ENCODE data around the gene CCDC86.

DNA sequence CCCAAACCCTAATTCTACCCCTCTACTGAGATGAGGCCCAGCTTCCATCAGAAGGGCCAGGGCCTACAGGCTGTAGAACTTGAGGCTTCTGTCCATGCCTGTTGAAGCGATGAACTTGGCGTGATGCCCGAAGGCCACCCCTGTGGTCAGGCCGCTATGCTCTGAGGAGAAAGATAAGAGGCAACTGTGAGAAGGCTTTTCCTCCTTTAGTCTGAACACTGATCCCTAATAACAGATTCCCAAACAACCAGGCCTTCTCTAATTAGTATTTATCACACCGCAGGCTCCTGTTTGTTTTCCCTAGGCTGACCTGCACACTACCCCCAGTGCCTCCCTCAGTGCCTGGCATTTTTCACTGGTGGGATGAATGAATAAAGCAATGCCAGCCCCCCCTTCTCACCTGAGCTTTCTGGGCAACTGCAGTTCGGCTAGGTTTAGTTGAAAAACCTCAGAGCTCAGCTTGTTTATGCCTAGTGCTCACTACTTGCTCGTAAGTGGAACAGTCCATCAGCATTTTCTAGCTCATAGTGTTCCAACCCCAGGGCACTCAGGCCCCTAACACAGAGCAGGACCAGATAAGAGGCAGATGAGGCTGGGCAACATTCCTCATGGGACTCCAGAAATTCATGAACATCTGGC, 49.3 kb downstream of the CCDC86 start:
- TF ChIP-seq PRRX2 (CRISPR knock-in tag; IDR thresholded peaks at IDR 0.05) (no peak), JUN (CRISPR knock-in tag; IDR thresholded peaks at IDR 0.05) (no peak), ZNF396 (CRISPR knock-in tag; IDR thresholded peaks at IDR 0.05; ENCODE audit: borderline replicate concordance) (no peak), SP1 (CRISPR knock-in tag; conservative IDR thresholded peaks at IDR 0.05) (no peak), ELF4 (CRISPR knock-in tag; IDR thresholded peaks at IDR 0.05; ENCODE audit: low read depth) (no peak), NFATC4 (CRISPR knock-in tag; IDR thresholded peaks at IDR 0.05) (no peak), ZNF138 (CRISPR knock-in tag; conservative IDR thresholded peaks at IDR 0.05) (no peak), TP53 (CRISPR knock-in tag; IDR thresholded peaks at IDR 0.05) (no peak), ZNF317 (CRISPR knock-in tag; IDR thresholded peaks at IDR 0.05; ENCODE audit: borderline replicate concordance, low read depth) (no peak)
- TF ChIP-seq, protein P1, sequence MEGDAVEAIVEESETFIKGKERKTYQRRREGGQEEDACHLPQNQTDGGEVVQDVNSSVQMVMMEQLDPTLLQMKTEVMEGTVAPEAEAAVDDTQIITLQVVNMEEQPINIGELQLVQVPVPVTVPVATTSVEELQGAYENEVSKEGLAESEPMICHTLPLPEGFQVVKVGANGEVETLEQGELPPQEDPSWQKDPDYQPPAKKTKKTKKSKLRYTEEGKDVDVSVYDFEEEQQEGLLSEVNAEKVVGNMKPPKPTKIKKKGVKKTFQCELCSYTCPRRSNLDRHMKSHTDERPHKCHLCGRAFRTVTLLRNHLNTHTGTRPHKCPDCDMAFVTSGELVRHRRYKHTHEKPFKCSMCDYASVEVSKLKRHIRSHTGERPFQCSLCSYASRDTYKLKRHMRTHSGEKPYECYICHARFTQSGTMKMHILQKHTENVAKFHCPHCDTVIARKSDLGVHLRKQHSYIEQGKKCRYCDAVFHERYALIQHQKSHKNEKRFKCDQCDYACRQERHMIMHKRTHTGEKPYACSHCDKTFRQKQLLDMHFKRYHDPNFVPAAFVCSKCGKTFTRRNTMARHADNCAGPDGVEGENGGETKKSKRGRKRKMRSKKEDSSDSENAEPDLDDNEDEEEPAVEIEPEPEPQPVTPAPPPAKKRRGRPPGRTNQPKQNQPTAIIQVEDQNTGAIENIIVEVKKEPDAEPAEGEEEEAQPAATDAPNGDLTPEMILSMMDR (IDR thresholded peaks at IDR 0.05), result no peak
- TF ChIP-seq, protein P2, sequence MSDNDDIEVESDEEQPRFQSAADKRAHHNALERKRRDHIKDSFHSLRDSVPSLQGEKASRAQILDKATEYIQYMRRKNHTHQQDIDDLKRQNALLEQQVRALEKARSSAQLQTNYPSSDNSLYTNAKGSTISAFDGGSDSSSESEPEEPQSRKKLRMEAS (CRISPR knock-in tag; IDR thresholded peaks at IDR 0.05), result no peak
- TF ChIP-seq, protein P3, sequence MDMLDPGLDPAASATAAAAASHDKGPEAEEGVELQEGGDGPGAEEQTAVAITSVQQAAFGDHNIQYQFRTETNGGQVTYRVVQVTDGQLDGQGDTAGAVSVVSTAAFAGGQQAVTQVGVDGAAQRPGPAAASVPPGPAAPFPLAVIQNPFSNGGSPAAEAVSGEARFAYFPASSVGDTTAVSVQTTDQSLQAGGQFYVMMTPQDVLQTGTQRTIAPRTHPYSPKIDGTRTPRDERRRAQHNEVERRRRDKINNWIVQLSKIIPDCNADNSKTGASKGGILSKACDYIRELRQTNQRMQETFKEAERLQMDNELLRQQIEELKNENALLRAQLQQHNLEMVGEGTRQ (CRISPR knock-in tag; IDR thresholded peaks at IDR 0.05), result no peak
- TF ChIP-seq, protein P4, sequence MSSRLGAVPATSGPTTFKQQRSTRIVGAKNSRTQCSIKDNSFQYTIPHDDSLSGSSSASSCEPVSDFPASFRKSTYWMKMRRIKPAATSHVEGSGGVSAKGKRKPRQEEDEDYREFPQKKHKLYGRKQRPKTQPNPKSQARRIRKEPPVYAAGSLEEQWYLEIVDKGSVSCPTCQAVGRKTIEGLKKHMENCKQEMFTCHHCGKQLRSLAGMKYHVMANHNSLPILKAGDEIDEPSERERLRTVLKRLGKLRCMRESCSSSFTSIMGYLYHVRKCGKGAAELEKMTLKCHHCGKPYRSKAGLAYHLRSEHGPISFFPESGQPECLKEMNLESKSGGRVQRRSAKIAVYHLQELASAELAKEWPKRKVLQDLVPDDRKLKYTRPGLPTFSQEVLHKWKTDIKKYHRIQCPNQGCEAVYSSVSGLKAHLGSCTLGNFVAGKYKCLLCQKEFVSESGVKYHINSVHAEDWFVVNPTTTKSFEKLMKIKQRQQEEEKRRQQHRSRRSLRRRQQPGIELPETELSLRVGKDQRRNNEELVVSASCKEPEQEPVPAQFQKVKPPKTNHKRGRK (CRISPR knock-in tag; IDR thresholded peaks at IDR 0.05; ENCODE audit: borderline replicate concordance), result no peak
- TF ChIP-seq, protein P5, sequence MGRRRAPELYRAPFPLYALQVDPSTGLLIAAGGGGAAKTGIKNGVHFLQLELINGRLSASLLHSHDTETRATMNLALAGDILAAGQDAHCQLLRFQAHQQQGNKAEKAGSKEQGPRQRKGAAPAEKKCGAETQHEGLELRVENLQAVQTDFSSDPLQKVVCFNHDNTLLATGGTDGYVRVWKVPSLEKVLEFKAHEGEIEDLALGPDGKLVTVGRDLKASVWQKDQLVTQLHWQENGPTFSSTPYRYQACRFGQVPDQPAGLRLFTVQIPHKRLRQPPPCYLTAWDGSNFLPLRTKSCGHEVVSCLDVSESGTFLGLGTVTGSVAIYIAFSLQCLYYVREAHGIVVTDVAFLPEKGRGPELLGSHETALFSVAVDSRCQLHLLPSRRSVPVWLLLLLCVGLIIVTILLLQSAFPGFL (CRISPR knock-in tag; IDR thresholded peaks at IDR 0.05; ENCODE audit: borderline replicate concordance), result no peak
